Keratinocyte (primary cell): ENCODE results near the gene FLNB. TPM values are rescaled to one million over a fixed set of nuclear protein-coding genes. Genes with fewer than 3 reads are reported as not detected.

Source experiments
- DNase-seq: peaks from one replicate; pipeline ENCODE4 v3.0.0-alpha.2; 2011; ENCODE audit warnings: low read depth, missing footprints, low spot score
- FAIRE-seq: peaks from 2 replicates; lab custom pipeline; 2011; peaks lifted over from hg19 to GRCh38; lab: Jason Lieb, UNC
- H2AFZ ChIP-seq: 2 replicates; pipeline ENCODE4 v1.6.0; 2012; ENCODE audit warnings: low read length, control low read depth, inconsistent platforms; ENCODE audit not compliant: control insufficient read depth
- H3K27ac ChIP-seq: 2 replicates; pipeline ENCODE4 v1.5.1; 2011; ENCODE audit warnings: low read length; ENCODE audit not compliant: control insufficient read depth, insufficient read depth
- H3K27me3 ChIP-seq: 3 replicates; pipeline ENCODE4 v1.6.0; 2011; ENCODE audit warnings: low read length; ENCODE audit not compliant: control insufficient read depth, insufficient read depth; ENCODE audit errors: extremely low read depth
- H3K36me3 ChIP-seq, 2 experiments: 2 replicates in 1 of 2; 3 replicates in 1 of 2; pipeline ENCODE4 v1.5.1; 2011; ENCODE audit warnings: low read length in 2 of 2, mild to moderate bottlenecking in 1 of 2; ENCODE audit not compliant: control insufficient read depth in 2 of 2, insufficient read depth in 2 of 2; ENCODE audit errors: extremely low read depth in 1 of 2
- H3K4me1 ChIP-seq: 3 replicates; pipeline ENCODE4 v1.5.1; 2011; ENCODE audit warnings: low read length; ENCODE audit not compliant: control insufficient read depth, insufficient read depth; ENCODE audit errors: extremely low read depth
- H3K4me2 ChIP-seq: 3 replicates; pipeline ENCODE4 v1.6.0; 2011; ENCODE audit warnings: low read depth, low read length; ENCODE audit not compliant: control insufficient read depth, insufficient read depth; ENCODE audit errors: extremely low read depth
- H3K4me3 ChIP-seq, 3 experiments: fragments of 200-600 bp in 1 of 3; sonication (generic) in 1 of 3; 2 replicates in 2 of 3; 3 replicates in 1 of 3; pipeline ENCODE4 v1.5.1; 2011 to 2016; ENCODE audit warnings: low read length in 3 of 3, mild to moderate bottlenecking in 3 of 3, control low read depth in 2 of 3, inconsistent platforms in 1 of 3, low read depth in 1 of 3, mixed read lengths in 1 of 3, mixed run types in 1 of 3, moderate library complexity in 1 of 3; ENCODE audit not compliant: control insufficient read depth in 2 of 3, insufficient read depth in 2 of 3; ENCODE audit errors: extremely low read depth in 1 of 3
- H3K79me2 ChIP-seq: 2 replicates; pipeline ENCODE4 v1.6.0; 2012; ENCODE audit warnings: low read length; ENCODE audit not compliant: control insufficient read depth, insufficient read depth
- H3K9ac ChIP-seq: 3 replicates; pipeline ENCODE4 v1.6.0; 2011; ENCODE audit warnings: low read length; ENCODE audit not compliant: control insufficient read depth, insufficient read depth; ENCODE audit errors: extremely low read depth
- H3K9me1 ChIP-seq: 3 replicates; pipeline ENCODE4 v1.6.0; 2011; ENCODE audit warnings: low read length; ENCODE audit not compliant: control insufficient read depth, insufficient read depth; ENCODE audit errors: extremely low read depth
- H3K9me3 ChIP-seq: 2 replicates; pipeline ENCODE4 v1.5.1; 2012; ENCODE audit warnings: low read depth, low read length; ENCODE audit not compliant: control insufficient read depth
- H4K20me1 ChIP-seq: 3 replicates; pipeline ENCODE4 v1.6.0; 2011; ENCODE audit warnings: low read length; ENCODE audit not compliant: control insufficient read depth, insufficient read depth; ENCODE audit errors: extremely low read depth
- EZH2 ChIP-seq: IDR thresholded peaks from one replicate; pipeline ENCODE4 v1.6.1; 2012; ENCODE audit warnings: inconsistent platforms, mild to moderate bottlenecking, low read length, moderate library complexity
- dilution Hi-C: fragments of 300-500 bp; cut with MboI; formaldehyde crosslinking; loops from one replicate; pipeline ENCODE4 v1.7.0; 2020; ENCODE audit warnings: low sequenced_read_pairs; ENCODE audit not compliant: extremely low pct_ligation_motif_present
- polyA plus RNA-seq, 5 experiments: library from polyadenylated mRNA; depleted of rRNA in 3 of 5; stranded (reverse) in 3 of 5; stranded (forward) in 1 of 5; unstranded in 1 of 5; fragments of >200 nt; gene quantifications; 1 replicate in 1 of 5; 2 replicates in 3 of 5; 3 replicates in 1 of 5; pipeline versions ENCODE4 v1.2.1 to v1.2.3, GENCODE V29; 2011 to 2012; ENCODE audit warnings: missing spikeins in 2 of 5, low read depth in 1 of 5, low replicate concordance in 1 of 5
- TF ChIP-seq, protein P1 (sequence below), 3 experiments: IDR thresholded peaks in 1 of 3; conservative IDR thresholded peaks in 1 of 3; optimal IDR thresholded peaks in 1 of 3; 2 replicates in 2 of 3; 3 replicates in 1 of 3; pipeline versions ENCODE3 to v1.5.1; 2011; ENCODE audit warnings: low read length in 3 of 3, mild to moderate bottlenecking in 3 of 3, moderate library complexity in 2 of 3, control low read depth in 1 of 3, inconsistent platforms in 1 of 3; ENCODE audit not compliant: insufficient read depth in 2 of 3; ENCODE audit errors: extremely low read depth in 1 of 3

The FLNB gene
- polyA plus RNA-seq, 1 donor (not counting 4 experiments of a cell fraction or from before 2014, with no cell fraction given), result 289 TPM

DNA sequence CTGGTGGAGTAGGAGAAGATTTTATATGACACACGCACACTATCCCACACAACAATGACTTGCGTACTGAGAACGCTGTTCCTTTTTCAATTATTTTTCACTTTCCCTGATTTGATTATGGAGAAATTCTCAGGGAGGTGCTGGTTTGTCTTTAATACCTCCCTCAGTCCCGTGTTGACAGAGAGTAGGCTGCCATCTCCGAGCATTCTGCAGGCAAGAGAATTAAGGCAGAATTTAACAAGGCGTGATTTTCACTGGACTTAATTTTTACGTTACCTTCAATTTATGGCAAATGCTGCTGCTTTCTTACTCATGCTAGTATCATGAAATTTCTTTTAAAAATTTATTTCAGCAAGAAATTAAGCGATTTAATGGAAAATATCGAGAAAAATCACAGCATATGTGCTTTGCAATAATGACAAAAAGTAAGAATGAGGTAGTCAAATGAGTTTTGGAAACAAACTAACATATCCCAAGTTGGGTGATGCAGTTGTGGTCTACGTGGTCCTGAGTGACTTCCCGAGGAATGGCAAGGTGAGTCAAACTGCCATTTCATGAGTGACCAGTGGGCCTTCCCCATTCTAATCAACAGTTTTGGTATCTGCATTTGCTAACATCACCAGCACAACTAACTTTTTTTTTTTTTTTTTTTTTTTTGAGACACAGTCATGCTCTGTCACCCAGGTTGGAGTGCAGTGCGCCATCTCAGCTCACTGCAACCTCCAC lies 185.6 kb downstream of the FLNB start:
- dilution Hi-C loops, result no loop called here
- Histone ChIP-seq H3K9ac (no peak overlapping the region), H3K9me3 (no peaks in the 10 kb centered on the region), H3K79me2 (no peaks in the 10 kb centered on the region), H3K27me3 (no peaks in the 10 kb centered on the region), H3K9me1 (no peaks in the 10 kb centered on the region), H2AFZ (no peak overlapping the region), H3K27ac (no peak overlapping the region), H4K20me1 (no peaks in the 10 kb centered on the region), H3K4me1 (peaks cover 7% of the 10 kb centered on the region), H3K4me3 (no peak overlapping the region), H3K36me3 (no peaks in the 10 kb centered on the region), H3K4me2 (no peak overlapping the region)
- DNase-seq (no peak), FAIRE-seq (no peak)
- TF ChIP-seq EZH2, result no peak
- TF ChIP-seq, protein P1, sequence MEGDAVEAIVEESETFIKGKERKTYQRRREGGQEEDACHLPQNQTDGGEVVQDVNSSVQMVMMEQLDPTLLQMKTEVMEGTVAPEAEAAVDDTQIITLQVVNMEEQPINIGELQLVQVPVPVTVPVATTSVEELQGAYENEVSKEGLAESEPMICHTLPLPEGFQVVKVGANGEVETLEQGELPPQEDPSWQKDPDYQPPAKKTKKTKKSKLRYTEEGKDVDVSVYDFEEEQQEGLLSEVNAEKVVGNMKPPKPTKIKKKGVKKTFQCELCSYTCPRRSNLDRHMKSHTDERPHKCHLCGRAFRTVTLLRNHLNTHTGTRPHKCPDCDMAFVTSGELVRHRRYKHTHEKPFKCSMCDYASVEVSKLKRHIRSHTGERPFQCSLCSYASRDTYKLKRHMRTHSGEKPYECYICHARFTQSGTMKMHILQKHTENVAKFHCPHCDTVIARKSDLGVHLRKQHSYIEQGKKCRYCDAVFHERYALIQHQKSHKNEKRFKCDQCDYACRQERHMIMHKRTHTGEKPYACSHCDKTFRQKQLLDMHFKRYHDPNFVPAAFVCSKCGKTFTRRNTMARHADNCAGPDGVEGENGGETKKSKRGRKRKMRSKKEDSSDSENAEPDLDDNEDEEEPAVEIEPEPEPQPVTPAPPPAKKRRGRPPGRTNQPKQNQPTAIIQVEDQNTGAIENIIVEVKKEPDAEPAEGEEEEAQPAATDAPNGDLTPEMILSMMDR (optimal IDR thresholded peaks at IDR 0.05 in 1 of 3, IDR thresholded peaks at IDR 0.05 in 1 of 3, conservative IDR thresholded peaks at IDR 0.05 in 1 of 3; ENCODE audit: extremely low read depth in 1 of 3, insufficient read depth in 2 of 3, low read length in 3 of 3), result no peak

DNA sequence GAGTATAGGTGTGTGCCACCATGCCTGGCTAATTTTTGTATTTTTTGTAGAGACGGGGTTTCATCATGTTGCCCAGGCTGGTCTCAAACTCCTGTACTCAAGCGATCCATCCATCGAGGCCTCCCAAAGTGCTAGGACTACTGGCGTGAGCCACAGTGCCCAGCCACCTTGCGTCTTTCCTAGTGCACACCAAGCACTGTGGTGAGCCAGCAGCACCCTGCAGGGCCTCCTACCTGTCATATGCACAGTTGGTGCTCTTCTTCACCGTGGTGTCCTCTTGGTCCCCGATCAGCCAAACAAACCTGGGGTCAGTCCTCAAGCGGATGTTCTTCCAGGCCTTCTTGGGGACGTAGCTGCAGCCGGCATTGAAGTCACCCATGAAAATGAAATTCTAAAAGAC lies 189.4 kb downstream of the FLNB start:
- H3K27ac ChIP-seq, result no peak overlapping the region
- no peaks in the 10 kb centered on the region for H3K36me3 ChIP-seq
- H3K9me1 ChIP-seq, result no peaks in the 10 kb centered on the region
- no peak overlapping the region for H3K9ac ChIP-seq
- H3K4me2 ChIP-seq, result no peak overlapping the region
- peaks cover 4% of the 10 kb centered on the region for H3K4me1 ChIP-seq
- H2AFZ ChIP-seq, result no peak overlapping the region
- H3K4me3 ChIP-seq, result no peak overlapping the region
- no peaks in the 10 kb centered on the region for H4K20me1 ChIP-seq
- H3K79me2 ChIP-seq, result no peaks in the 10 kb centered on the region
- TF ChIP-seq EZH2, result no peak
- TF ChIP-seq, protein P1 (optimal IDR thresholded peaks at IDR 0.05 in 1 of 3, IDR thresholded peaks at IDR 0.05 in 1 of 3, conservative IDR thresholded peaks at IDR 0.05 in 1 of 3; ENCODE audit: extremely low read depth in 1 of 3, insufficient read depth in 2 of 3, low read length in 3 of 3), result no peak
- no peaks in the 10 kb centered on the region for H3K9me3 ChIP-seq
- DNase-seq (no peak), FAIRE-seq (no peak)
- dilution Hi-C loops, result no loop called here
- no peaks in the 10 kb centered on the region for H3K27me3 ChIP-seq
